ENCODE results near the gene KDM4E. TPM values are rescaled to one million over a fixed set of nuclear protein-coding genes. Genes with fewer than 3 reads are reported as not detected.
A peak's percentile ranks its signal among the peaks of the same experiment; 100 is the strongest.

The KDM4E gene
- total RNA-seq, 1 donor from 2014 or later, result not detected

DNA sequence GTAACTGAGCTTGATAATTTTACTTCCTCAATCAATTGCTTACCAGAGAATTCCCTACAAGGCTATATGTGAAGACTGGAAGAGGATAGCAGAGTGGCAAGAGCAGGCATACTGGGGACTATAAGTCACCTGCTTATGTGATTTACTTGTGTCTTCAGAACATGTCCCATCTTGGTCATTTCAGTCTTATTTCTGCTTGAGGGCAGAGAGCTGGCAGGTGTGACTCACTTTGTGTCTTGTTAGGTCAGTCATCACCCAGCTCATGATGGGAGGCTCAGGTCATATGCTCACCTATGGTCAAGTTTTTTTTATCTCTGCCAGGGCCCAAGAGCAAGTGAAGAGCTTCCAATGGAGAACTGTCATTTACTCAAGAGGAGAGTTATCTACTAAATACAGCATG lies 47.9 kb downstream of the KDM4E start:
- no peak for DNase-seq (ENCODE audit: extremely low spot score, unreplicated experiment)
- H3K36me3 Mint-ChIP-seq, result peaks cover 14% of the 10 kb centered on the region
- H3K4me1 Mint-ChIP-seq (ENCODE audit: unreplicated experiment), result peaks cover 17% of the 10 kb centered on the region

DNA sequence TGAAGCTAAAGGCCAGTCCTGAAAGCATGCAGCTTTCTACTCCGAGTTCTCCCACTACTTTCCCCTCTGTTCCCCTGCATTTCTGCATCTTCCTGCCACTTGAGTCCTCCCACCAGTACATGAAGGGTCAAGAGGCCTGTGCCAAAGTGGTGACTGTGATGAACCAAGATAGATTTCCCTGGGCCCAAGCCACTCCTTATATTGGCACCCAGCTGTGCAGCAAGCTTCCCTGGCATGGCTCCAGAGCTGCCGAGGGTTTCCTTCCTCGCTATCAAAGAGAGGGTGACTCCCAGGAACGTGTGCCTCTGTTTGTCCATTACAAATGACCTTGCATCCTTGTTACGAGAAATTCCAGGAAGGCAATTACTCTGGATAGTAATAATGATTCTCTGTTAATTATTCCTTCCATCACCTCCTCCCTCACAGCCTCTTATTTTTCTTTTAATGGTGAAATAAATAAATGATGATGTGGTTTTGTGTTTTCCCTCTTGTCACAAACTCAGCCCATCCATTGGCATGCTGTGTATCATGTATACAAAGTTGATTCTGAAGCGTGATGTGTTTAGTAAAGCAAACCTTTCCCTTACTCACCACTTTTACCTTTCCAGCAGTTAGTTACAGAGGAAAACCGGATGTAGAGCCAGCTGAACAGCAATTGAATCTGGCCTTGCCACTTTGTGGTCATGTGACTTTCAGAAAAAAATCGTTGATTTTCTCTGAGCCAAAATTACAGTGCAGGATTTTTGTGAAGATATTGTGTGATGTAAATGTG lies 49.9 kb downstream of the KDM4E start:
- no peaks in the 10 kb centered on the region for H3K27me3 Mint-ChIP-seq
- TF ChIP-seq CTCF (conservative IDR thresholded peaks at IDR 0.05), result no peak
- H3K4me1 Mint-ChIP-seq (ENCODE audit: unreplicated experiment), result peaks cover 7% of the 10 kb centered on the region
- H3K36me3 Mint-ChIP-seq, result peaks cover 6% of the 10 kb centered on the region
- no peak overlapping the region for H3K27ac Mint-ChIP-seq
- H3K4me3 Mint-ChIP-seq, result no peak overlapping the region
- no peaks in the 10 kb centered on the region for H3K9me3 Mint-ChIP-seq
- DNase-seq (ENCODE audit: extremely low spot score, unreplicated experiment), result no peak

More for the DNA sequence above, 47.9 kb downstream of the KDM4E start:
- Mint-ChIP-seq H3K4me3 (no peak overlapping the region), H3K27ac (peak overlapping the region; percentile 17), H3K27me3 (no peaks in the 10 kb centered on the region), H3K9me3 (no peaks in the 10 kb centered on the region)
- no peak for TF ChIP-seq CTCF (conservative IDR thresholded peaks at IDR 0.05)

GRCh38 chr11:95076416-95076815 lies 51.4 kb downstream of the KDM4E start:
- peak overlapping the region; percentile 82 for H3K27ac Mint-ChIP-seq
- no peak for DNase-seq (ENCODE audit: extremely low spot score, unreplicated experiment)
- H3K4me1 Mint-ChIP-seq (ENCODE audit: unreplicated experiment), result peaks cover 7% of the 10 kb centered on the region
- H3K9me3 Mint-ChIP-seq, result no peaks in the 10 kb centered on the region
- H3K4me3 Mint-ChIP-seq, result peak overlapping the region; percentile 38
- TF ChIP-seq CTCF (conservative IDR thresholded peaks at IDR 0.05), result no peak
- no peaks in the 10 kb centered on the region for H3K36me3 Mint-ChIP-seq
- H3K27me3 Mint-ChIP-seq, result no peaks in the 10 kb centered on the region

GRCh38 chr11:95076981-95077380 lies 51.9 kb downstream of the KDM4E start:
- TF ChIP-seq CTCF (conservative IDR thresholded peaks at IDR 0.05), result no peak
- Mint-ChIP-seq H3K27me3 (no peaks in the 10 kb centered on the region), H3K9me3 (no peaks in the 10 kb centered on the region), H3K27ac (peak overlapping the region; percentile 82), H3K4me3 (no peak overlapping the region), H3K4me1 (ENCODE audit: unreplicated experiment) (peaks cover 7% of the 10 kb centered on the region), H3K36me3 (no peaks in the 10 kb centered on the region)
- DNase-seq (ENCODE audit: extremely low spot score, unreplicated experiment), result no peak

Other genes with a start within 250 kb of the KDM4E start
- gene CWC15, start 51.7 kb upstream of the KDM4E start, total RNA-seq (ENCODE audit: low replicate concordance), result 66.4 and 76.8 TPM in 2 replicates
- 0.83 and 2.4 TPM in 2 replicates for gene KDM4D, start 51.5 kb upstream of the KDM4E start, total RNA-seq (ENCODE audit: low replicate concordance)
- not detected in 2 replicates for gene KDM4F, start 24.2 kb downstream of the KDM4E start, total RNA-seq (ENCODE audit: low replicate concordance)
- gene SRSF8, start 41.7 kb downstream of the KDM4E start, total RNA-seq (ENCODE audit: low replicate concordance), result 43.7 and 68.9 TPM in 2 replicates
- 12.0 and 23.6 TPM in 2 replicates for gene ENDOD1, start 64.6 kb downstream of the KDM4E start, total RNA-seq (ENCODE audit: low replicate concordance)
- gene SESN3, start 205.9 kb downstream of the KDM4E start, total RNA-seq (ENCODE audit: low replicate concordance), result 58.2 and 107 TPM in 2 replicates

Measured in type B pancreatic cell (in vitro differentiated cells).